Measurements from ENCODE around the gene ZBTB46. TPM values are rescaled to one million over a fixed set of nuclear protein-coding genes. Genes with fewer than 3 reads are reported as not detected.
A peak's percentile ranks its signal among the peaks of the same experiment; 100 is the strongest.
"Not testable (repeated sequence)": the region's sequence is repeated elsewhere in the genome, so short reads cannot be mapped to it uniquely, and the experiment has no call there.

Gene ZBTB46
- total RNA-seq, 1 donor from 2014 or later, result 30.2 TPM

DNA sequence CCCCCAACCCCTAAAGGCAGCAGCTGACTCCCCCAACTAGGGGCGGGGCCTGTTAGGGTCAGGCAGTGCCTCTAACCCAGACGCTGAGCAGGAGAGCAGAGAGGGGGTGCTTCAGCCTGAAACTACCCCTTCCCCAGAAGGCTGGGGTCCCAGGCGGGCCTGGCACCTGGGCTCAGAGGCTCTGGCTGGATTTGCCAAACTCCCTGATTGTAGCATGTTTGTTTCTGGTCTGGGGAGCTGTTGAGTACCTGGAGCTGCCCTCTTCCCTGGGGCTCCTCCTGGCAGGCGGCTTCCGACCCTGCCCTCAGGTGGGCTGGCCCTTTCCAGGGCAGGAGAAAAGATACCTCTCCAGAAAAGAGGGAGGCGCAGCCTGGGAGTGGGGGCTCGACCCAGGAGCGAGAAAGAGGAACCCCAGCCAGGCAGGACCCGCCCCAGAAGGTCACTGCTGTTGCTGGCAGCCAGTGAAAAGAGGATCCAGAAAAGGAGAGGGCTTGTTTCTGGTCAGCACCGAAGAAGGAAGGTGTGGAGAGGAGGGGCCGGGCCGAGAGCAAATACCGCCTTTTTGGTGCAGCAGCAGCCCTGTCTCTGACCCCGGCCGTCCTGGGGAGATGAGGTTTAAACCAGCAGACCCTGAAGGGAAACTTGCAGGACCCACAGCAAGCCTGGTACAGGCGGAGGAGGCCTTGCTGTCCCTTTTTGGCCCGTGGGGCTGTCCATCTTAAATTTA lies 29.4 kb upstream of the ZBTB46 start:
- intact Hi-C loops (cut with DNase I), result loop anchor here (10.0 kb wide), 1 partner anchor 326 kb away; the partner anchor contains the start of gene PTK6
- ATAC-seq (no peak), DNase-seq (ENCODE audit: low spot score) (no peak)

DNA sequence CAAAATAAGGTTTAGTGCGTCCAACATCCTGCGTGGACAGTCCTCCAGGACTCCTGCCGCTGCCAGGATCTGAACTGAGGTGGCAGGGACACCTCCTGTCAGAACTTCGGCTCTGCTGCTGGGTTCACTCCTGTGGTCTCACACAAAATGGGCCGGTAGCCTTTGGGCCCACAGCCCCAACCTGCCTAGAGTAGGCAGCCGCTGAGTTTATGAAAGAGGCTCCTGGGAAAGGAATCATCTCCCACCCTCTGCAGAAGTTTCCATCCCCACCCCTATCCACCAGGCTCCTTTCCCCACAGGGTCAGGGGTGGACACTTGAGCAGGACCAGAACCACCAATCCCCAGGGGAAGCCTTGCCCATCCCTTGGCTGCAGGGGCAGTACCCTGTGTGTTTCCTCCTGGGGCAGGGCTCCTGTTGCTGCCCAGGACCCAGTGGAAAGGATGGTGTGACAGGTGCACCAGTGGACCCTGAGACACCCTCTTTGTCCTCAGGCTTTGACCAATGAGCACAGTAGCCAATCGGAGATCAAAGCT lies 28.2 kb upstream of the ZBTB46 start:
- intact Hi-C loops (cut with DNase I), result no loop called here
- DNase-seq (ENCODE audit: low spot score) (no peak), ATAC-seq (no peak)

DNA sequence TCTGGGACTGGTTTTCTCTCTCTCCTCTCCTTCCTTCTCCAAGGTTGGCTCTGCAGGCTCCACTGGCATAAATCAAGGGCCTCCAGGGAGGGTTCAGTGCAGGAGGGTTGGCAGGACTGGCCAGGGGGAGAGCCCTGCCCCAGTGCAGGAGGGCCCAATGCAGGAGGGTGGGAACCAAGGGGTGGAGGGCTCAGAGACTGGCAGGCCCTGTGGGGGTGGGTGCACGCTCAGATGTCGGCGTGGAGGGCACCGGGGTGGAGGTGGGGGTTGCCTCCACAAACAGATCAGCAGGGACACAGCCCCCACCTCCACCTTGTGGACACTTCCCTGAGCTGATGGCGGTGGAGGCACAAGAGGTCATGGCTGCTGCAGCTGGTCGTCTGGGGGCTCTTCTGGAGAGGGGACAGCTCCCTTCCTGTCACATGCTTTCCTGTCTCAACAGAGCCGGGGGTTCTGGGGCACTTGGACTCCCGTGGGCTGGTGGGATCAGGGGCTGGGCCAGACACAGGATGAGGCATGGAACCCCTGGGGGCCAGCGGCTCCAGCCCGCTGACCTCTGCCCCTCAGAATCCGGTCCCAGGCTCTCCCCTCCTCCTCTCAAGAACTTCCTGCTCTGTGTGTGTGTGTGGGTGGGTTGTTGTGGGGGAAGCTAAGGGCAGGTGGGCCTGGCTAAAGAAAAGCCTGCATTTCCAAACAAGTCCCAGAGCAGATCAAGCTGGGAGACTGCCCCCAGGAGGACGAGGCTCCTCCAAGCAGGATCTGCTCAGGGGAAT lies 27.5 kb upstream of the ZBTB46 start:
- no peak for DNase-seq (ENCODE audit: low spot score)
- intact Hi-C loops (cut with DNase I), result no loop called here
- ATAC-seq, result peak; percentile 43

DNA sequence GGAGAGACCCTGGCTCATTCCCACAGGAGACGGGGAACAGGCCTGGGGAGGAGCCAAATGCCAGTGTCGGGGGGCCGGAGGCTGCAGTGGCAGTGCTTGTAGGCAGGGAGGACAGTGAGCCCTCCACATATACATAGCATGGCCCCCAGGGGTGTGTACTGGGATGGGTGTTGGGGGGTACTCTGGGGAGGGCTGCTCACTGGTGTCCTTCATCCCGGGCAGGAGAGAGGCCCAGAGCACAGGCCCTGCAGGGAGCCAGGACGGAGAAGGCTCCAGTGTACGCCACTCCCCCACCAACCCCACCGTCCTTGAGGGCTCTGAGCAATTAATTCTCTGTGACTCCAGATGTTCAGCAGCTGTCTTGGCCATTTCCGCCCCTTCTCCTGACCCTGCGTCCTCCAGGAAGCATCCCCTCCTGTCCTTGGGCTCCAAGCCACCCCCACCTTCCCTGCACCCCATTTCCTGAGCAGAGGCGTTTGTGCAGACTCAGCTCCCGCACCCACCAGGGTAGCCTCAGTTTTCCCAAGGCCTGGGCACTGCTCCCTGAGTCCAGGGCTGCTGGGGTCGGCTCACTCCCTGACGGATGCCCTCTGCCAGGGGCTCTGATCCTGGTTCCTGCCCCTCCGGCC lies 26.8 kb upstream of the ZBTB46 start:
- DNase-seq (ENCODE audit: low spot score), result no peak
- peak; percentile 18 for ATAC-seq
- intact Hi-C loops (cut with DNase I), result no loop called here

DNA sequence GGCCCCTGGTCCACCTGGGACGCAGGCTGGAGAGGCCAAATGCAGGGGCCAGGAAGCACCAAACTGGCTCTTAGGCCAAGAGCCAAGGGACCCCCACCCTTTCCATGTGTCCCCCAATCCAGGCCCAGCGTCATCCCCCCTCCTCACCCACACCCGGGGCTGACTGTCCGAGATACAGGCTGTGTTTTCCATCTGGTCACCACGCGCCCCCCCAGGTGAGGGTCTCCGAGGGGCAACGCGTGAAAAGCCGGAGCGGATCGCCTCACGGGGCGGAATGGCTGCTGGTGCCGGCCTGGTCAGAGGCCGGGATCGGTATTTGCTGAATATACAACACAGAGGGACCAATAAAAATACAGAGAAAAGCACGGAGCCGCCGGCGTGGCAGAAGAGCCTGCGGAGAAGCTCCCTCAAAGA lies 25.0 kb upstream of the ZBTB46 start:
- intact Hi-C loops (cut with DNase I), result no loop called here
- ATAC-seq (no peak), DNase-seq (ENCODE audit: low spot score) (no peak)

DNA sequence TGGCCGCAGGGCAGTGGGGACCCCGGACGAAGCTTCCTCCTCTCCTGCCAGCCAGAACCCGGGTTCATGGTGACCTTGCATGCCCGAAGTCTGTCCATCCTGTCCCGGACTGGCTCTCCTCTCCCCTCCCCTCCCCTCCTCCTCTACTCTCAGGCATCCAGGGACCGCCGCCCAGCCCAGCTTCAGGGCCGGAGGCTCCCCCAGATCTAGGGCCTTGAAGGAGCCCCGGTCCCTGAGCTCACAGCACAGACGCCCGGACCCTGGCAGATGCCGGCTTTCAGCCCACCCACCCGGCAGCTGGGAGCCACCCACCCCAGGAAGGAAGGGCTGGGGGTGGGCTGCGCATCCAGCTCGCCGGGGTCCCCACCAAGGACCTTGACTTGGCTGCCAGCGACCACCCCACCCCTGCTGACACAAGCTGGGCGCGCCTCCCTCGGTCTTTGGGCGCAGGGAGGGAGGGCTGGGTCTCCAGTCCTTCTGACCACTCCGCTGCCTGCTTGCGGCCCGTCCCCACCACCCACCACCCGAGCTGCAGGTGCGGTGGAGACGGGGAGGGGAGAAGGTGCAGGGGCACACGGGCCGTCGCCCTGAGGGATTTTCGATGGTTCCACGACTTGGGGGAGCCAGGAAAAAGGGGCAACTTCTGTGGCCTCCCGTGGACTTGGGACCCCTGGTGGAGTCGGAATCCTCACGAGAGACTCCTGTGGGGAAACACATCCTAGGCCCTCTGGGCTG lies 24.5 kb upstream of the ZBTB46 start:
- DNase-seq (ENCODE audit: low spot score) (no peak), ATAC-seq (peak; percentile 3)
- intact Hi-C loops (cut with DNase I), result no loop called here

DNA sequence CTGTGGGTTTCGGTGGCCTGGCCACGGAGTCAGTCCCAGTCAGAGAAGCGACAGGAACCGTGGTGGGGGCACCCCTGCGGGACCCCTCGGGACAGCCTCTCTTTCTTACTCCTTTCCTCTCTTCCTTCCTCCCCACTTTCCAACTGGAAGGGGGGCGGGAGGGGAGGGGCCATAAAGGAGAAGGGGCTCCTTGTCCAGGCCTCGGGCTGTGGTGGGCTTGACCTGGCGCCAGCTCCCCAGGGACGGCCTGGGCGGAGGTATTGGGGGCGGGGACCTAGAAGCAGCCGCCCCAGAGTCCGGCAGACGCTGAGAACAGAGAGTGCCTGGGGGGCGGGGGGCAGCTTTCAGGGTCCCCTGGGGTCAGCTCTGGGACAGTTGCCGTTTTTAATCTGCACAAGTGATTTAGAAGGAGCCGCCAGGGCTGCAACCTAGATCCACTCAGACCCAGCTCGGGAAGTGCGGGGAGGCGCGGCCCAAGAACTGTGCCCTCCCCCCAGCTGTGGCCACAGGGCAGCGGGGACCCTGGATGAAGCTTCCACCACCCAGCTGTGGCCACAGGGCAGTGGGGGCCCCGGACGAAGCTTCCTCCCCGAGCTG lies 23.8 kb upstream of the ZBTB46 start:
- ATAC-seq (peak; percentile 33), DNase-seq (ENCODE audit: low spot score) (no peak)
- intact Hi-C loops (cut with DNase I), result no loop called here

DNA sequence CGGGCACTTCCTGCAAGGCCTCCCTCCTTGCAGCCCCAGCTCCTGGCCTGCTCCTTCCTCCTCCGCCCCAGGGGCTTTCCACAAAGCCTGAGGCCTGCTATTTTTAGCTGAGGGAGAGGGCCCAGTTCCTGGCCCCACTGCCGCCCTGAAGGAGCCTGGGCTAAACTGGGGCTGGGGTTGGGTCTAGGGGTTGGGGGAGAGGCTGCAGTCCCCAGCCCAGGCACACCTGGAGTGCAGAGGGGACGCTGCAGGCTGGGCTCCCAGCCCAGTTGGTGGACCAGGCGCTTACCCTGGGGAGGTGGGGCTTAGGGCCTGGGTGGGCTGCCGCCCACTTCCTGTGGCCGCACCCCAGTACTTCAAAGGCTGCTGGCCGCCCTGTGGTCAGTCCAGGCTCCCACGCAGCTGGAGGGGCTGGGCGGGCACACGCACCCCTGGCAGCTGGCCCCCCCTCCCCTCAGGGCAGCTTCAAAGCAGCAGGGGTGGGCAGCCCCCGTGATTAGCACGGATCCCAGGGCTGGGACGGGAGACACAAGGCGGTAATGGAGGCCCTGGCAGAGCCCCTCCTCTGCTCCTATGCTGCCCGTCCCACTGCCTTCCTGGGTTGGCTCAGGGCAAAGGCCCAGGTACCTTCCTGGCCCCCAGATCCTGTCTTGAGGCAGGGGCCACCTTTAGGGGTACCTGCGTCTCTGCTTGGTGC lies 23.2 kb upstream of the ZBTB46 start:
- ATAC-seq (peak; percentile 49), DNase-seq (ENCODE audit: low spot score) (no peak)
- intact Hi-C loops (cut with DNase I), result no loop called here

DNA sequence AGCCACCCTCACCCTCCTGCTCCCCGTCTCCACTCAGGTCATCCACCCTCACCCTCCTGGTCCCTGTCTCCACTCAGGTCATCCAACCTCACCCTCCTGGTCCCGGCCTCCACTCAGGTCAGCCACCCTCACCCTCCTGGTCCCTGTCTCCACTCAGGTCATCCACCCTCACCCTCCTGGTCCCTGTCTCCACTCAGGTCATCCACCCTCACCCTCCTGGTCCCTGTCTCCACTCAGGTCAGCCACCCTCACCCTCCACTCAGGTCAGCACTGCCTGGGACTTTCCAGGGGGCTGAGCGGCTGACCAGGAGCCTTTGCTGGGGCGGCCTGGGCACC lies 22.6 kb upstream of the ZBTB46 start:
- intact Hi-C loops (cut with DNase I); DNase-seq (ENCODE audit: low spot score); ATAC-seq: not testable (repeated sequence)

DNA sequence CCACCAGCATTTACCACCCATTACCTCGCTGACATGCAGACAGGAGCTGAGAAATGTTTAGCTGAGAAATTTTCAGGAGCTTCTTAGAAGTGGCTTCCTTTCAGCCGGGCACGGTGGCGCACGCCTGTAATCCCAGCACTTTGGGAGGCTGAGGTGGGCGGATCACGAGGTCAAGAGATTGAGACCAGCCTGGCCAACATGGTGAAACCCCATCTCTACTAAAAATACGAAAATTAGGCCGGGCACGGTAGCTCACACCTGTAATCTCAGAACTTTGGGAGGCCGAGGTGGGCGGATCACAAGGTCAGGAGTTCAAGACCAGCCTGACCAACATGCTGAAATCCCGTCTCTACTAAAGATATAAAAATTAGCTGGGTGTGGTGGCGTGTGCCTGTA lies 20.5 kb upstream of the ZBTB46 start:
- ATAC-seq; intact Hi-C loops (cut with DNase I); DNase-seq (ENCODE audit: low spot score): not testable (repeated sequence)

DNA sequence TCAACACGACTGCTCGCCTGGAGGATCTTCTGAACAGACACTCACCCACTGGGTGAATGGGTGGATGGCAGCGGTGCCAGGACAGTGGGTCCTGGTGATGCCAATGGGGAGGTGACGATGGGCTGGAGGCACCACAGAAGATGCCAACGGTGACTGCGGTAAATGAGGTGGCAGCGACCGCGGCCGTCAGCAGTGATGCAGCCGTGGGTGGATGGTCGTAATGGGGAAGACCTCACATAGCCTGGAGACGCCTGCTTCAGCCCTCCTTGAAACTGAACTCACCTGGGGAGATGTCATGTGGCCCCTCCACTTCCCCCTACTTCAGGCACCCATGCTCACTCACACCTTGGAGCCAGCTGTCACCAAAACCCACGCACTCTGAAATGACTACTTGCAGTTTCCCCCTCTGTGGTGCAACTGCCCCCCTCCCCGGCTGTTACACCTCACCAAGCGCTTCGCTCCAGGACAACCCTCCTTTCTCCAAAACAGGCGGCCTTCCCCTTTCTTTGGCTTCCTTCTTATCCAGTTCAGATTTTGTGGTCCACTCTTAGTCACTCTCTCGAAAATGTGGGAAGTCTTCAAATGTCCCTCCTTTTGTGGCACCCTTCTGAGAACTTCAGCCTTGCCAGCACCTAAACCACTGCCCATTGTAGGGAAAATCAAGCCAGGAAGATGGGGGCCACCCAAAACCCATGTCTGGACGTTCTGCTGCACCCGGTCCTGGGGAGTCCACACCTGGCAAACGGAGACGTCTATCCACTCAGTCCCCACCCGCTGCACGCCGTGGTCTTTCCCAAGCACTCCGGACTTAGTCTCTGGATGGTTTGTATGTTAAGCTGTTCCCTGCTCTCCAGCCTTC lies 19.9 kb upstream of the ZBTB46 start:
- ATAC-seq, result no peak
- intact Hi-C loops (cut with DNase I), result no loop called here

DNA sequence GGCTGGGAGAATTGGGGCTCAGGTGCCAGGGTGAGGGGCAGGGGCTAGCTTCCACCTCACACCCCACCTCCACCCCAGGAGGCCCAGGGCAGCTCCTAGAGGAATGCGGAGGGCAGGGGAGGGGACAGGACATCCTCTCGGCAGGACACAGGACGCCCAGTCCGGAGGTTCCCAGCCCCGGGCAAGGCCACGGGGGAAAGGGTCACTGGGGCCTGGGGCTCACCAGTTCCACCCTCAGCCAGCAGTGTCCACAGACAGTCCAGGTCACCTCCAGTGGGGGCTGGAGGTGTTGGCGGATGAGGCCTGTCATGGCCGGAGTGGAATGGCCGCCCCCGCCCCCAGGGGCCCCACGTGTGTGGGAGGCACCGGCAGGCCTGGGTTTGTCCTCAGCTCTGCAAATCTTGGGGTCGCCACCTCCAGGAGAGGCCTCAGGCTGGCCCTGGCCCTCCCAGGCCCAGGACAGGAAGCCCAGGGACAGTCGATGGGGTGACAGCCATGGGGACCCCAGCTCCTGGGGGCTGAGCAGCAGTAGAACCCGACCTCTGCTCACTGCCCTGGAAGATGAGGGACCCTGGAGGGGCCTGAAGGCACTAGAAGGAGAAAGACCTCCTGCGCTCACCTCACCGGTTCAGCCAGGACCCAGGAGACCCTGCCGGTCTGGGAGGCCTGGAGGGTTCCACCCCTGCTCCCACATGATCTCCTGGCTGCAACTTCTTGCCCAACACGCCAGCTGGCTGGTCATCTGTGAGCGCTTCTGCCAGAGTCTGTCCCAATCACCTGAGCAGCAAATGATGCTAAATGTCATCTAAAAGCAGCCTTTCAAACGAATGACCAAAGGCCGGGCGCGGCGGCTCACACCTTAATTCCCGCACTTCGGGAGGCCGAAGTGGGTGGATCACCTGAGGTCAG lies 17.2 kb upstream of the ZBTB46 start:
- ATAC-seq, result no peak
- intact Hi-C loops (cut with DNase I), result no loop called here
- DNase-seq (ENCODE audit: low spot score), result no peak

More for the DNA sequence above, 19.9 kb upstream of the ZBTB46 start:
- no peak for DNase-seq (ENCODE audit: low spot score)

DNA sequence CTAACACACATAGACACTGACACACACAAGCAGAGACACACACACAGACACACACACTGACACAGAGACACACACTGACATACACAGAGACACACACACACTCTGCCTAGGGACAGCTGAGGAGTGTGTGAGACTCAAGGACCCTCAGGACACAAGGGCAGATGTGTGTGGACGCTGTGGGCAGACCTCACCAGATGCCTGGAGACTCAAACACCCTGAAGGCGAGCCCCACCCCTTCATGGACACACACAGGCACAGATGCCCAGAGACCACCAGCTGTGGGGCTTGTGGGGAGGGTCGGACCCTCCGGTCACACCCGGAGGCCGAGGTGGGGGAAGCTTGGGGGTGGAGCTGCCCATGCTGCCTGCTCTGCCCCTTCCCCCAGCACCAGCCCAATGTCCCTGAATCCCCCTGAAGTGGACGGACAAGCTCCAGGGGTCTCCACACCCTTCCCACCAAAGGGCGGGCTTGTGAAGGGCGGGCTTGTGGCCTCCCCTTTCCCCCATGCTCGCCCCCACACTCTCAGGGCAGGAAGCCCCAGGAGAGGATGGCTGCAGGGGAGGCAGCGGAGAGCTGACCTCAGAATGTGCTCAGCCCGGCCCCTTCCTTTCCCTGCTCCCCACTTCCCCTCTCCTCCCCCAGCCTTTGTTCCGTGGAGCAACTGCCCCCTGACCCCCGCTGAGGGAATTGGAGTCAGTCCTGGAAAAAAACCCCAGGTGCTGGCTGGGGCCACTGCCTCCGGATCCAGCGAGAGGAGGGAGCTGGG lies 16.4 kb upstream of the ZBTB46 start:
- intact Hi-C loops (cut with DNase I), result no loop called here
- no peak for DNase-seq (ENCODE audit: low spot score)
- peak; percentile 75 for ATAC-seq

DNA sequence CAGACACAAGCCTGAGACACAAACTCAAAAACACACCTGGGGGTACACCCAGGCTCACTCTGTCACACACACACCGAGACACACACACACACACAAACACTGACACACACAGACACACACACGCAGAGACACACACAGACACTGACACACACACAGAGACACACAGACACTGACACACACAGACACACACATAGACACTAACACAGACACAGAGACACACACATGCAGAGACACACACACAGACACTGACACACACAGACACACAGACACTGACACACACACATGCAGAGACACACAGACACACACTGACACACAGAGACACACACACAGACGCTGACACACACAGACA lies 15.8 kb upstream of the ZBTB46 start:
- DNase-seq (ENCODE audit: low spot score) (no peak), ATAC-seq (no peak)
- intact Hi-C loops (cut with DNase I), result no loop called here

DNA sequence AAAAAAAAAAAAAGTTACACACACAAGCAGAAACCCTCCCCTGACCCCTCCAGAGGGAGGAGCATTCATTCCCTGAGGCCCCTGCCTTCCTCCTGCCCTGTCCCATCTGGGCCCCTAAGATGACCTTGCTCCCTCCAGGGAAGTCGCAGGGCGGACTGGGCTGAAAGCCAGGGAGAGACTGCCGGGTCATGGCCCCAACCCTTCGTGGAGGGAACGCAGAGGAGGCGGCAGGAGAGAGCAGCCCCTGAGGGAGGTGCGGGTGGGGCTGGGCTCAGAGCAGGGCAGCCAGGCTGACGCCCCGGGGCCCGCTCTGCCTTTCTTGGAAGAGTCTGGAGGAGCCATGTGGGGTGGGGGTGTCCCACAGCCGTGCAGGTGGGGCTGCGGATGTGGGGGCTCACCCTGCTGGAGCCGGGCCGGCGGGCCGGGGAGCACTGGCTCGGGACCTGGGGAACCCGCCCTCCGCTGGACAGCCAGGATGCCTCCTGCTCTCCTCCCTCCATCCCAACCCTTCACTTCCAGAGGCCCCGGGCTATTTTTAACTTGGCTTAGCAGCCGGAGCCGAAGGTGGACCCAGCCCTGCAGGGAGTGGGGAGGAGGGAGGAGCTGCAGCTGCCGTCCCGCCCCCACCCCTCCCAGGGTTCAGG lies 15.2 kb upstream of the ZBTB46 start:
- no peak for DNase-seq (ENCODE audit: low spot score)
- peak; percentile 83 for ATAC-seq
- intact Hi-C loops (cut with DNase I), result no loop called here

Data from sciatic nerve (tissue), 2 donors.